ENCODE measurements around the gene MMP25.

MMP25 gene

GRCh38 chr16:3045758-3046640 lies at the start of gene MMP25:
Gene MMP25 (plus strand): TSS chr16:3046561. CDS start chr16:3046918, 357 bp downstream.
- Histone ChIP-seq H3K4me1 (ENCODE audit: control insufficient read depth, insufficient read depth, low read length) (no peaks in the 10 kb centered on the region), H3K27ac (ENCODE audit: low read depth, low read length) (no peak within 1 kb of the TSS), H3K4me3 (ENCODE audit: low read length) (peak within 1 kb of the TSS; percentile 59), H3K9ac (ENCODE audit: low read length) (no peak within 1 kb of the TSS), H3K36me3 (ENCODE audit: control insufficient read depth, insufficient read depth, low read length) (no peaks in the 10 kb centered on the region), H3K27me3 (ENCODE audit: control insufficient read depth, insufficient read depth, low read length) (peaks cover 18% of the 10 kb centered on the region)

GRCh38 chr16:2999929-3000328 lies 46.4 kb upstream of the MMP25 start:
- H3K36me3 ChIP-seq (ENCODE audit: control insufficient read depth, insufficient read depth, low read length) = no peaks in the 10 kb centered on the region
- no peak overlapping the region for H3K4me3 ChIP-seq (ENCODE audit: low read length)
- H3K4me1 ChIP-seq (ENCODE audit: control insufficient read depth, insufficient read depth, low read length) = no peaks in the 10 kb centered on the region
- no peak overlapping the region for H3K9ac ChIP-seq (ENCODE audit: low read length)
- peaks cover 3% of the 10 kb centered on the region for H3K27me3 ChIP-seq (ENCODE audit: control insufficient read depth, insufficient read depth, low read length)
- H3K27ac ChIP-seq (ENCODE audit: low read depth, low read length) = no peak overlapping the region

- Histone ChIP-seq H3K27me3 (ENCODE audit: control insufficient read depth, insufficient read depth, low read length) (peaks cover 3% of the 10 kb centered on the region), H3K4me1 (ENCODE audit: control insufficient read depth, insufficient read depth, low read length) (no peaks in the 10 kb centered on the region), H3K27ac (ENCODE audit: low read depth, low read length) (no peak overlapping the region)
These were observed 45.8 kb upstream of the MMP25 start for GRCh38 chr16:3000540-3000939.

GRCh38 chr16:3001316-3001715 lies 45.0 kb upstream of the MMP25 start:
- no peaks in the 10 kb centered on the region for H3K36me3 ChIP-seq (ENCODE audit: control insufficient read depth, insufficient read depth, low read length)
- no peak overlapping the region for H3K27ac ChIP-seq (ENCODE audit: low read depth, low read length)
- peaks cover 3% of the 10 kb centered on the region for H3K27me3 ChIP-seq (ENCODE audit: control insufficient read depth, insufficient read depth, low read length)
- no peak overlapping the region for H3K4me3 ChIP-seq (ENCODE audit: low read length)
- H3K9ac ChIP-seq (ENCODE audit: low read length) = no peak overlapping the region
- no peaks in the 10 kb centered on the region for H3K4me1 ChIP-seq (ENCODE audit: control insufficient read depth, insufficient read depth, low read length)

More at GRCh38 chr16:3000540-3000939, 45.8 kb upstream of the MMP25 start:
- Histone ChIP-seq H3K9ac (ENCODE audit: low read length) (no peak overlapping the region), H3K4me3 (ENCODE audit: low read length) (no peak overlapping the region), H3K36me3 (ENCODE audit: control insufficient read depth, insufficient read depth, low read length) (no peaks in the 10 kb centered on the region)

- H3K4me1 ChIP-seq (ENCODE audit: control insufficient read depth, insufficient read depth, low read length) = no peaks in the 10 kb centered on the region
- no peaks in the 10 kb centered on the region for H3K36me3 ChIP-seq (ENCODE audit: control insufficient read depth, insufficient read depth, low read length)
- H3K27ac ChIP-seq (ENCODE audit: low read depth, low read length) = no peak overlapping the region
- H3K27me3 ChIP-seq (ENCODE audit: control insufficient read depth, insufficient read depth, low read length) = peaks cover 7% of the 10 kb centered on the region
- H3K4me3 ChIP-seq (ENCODE audit: low read length) = no peak overlapping the region
- H3K9ac ChIP-seq (ENCODE audit: low read length) = no peak overlapping the region
These were observed 42.6 kb upstream of the MMP25 start for GRCh38 chr16:3003582-3004270.

- H3K27ac ChIP-seq (ENCODE audit: low read depth, low read length) = no peak overlapping the region
- H3K27me3 ChIP-seq (ENCODE audit: control insufficient read depth, insufficient read depth, low read length) = peaks cover 8% of the 10 kb centered on the region
- no peak overlapping the region for H3K9ac ChIP-seq (ENCODE audit: low read length)
- H3K4me1 ChIP-seq (ENCODE audit: control insufficient read depth, insufficient read depth, low read length) = no peaks in the 10 kb centered on the region
- H3K36me3 ChIP-seq (ENCODE audit: control insufficient read depth, insufficient read depth, low read length) = no peaks in the 10 kb centered on the region
- no peak overlapping the region for H3K4me3 ChIP-seq (ENCODE audit: low read length)
These were observed 42.0 kb upstream of the MMP25 start for GRCh38 chr16:3004319-3004718.

GRCh38 chr16:3004781-3005284 lies 41.5 kb upstream of the MMP25 start:
- H3K4me1 ChIP-seq (ENCODE audit: control insufficient read depth, insufficient read depth, low read length) = no peaks in the 10 kb centered on the region
- H3K4me3 ChIP-seq (ENCODE audit: low read length) = peak overlapping the region; percentile 58
- H3K27ac ChIP-seq (ENCODE audit: low read depth, low read length) = no peak overlapping the region
- H3K27me3 ChIP-seq (ENCODE audit: control insufficient read depth, insufficient read depth, low read length) = peaks cover 8% of the 10 kb centered on the region
- H3K36me3 ChIP-seq (ENCODE audit: control insufficient read depth, insufficient read depth, low read length) = no peaks in the 10 kb centered on the region
- H3K9ac ChIP-seq (ENCODE audit: low read length) = peak overlapping the region; percentile 28

- Histone ChIP-seq H3K4me1 (ENCODE audit: control insufficient read depth, insufficient read depth, low read length) (no peaks in the 10 kb centered on the region), H3K27ac (ENCODE audit: low read depth, low read length) (no peak overlapping the region), H3K9ac (ENCODE audit: low read length) (no peak overlapping the region), H3K36me3 (ENCODE audit: control insufficient read depth, insufficient read depth, low read length) (no peaks in the 10 kb centered on the region), H3K27me3 (ENCODE audit: control insufficient read depth, insufficient read depth, low read length) (peaks cover 10% of the 10 kb centered on the region), H3K4me3 (ENCODE audit: low read length) (peak overlapping the region; percentile 14)
These were observed 39.1 kb upstream of the MMP25 start for GRCh38 chr16:3007059-3007956.

- Histone ChIP-seq H3K4me1 (ENCODE audit: control insufficient read depth, insufficient read depth, low read length) (no peaks in the 10 kb centered on the region), H3K36me3 (ENCODE audit: control insufficient read depth, insufficient read depth, low read length) (no peaks in the 10 kb centered on the region), H3K27me3 (ENCODE audit: control insufficient read depth, insufficient read depth, low read length) (peaks cover 12% of the 10 kb centered on the region), H3K27ac (ENCODE audit: low read depth, low read length) (no peak overlapping the region), H3K4me3 (ENCODE audit: low read length) (peak overlapping the region; percentile 14), H3K9ac (ENCODE audit: low read length) (no peak overlapping the region)
These were observed 38.2 kb upstream of the MMP25 start for GRCh38 chr16:3007957-3008689.

- Histone ChIP-seq H3K27ac (ENCODE audit: low read depth, low read length) (no peak overlapping the region), H3K9ac (ENCODE audit: low read length) (no peak overlapping the region), H3K4me1 (ENCODE audit: control insufficient read depth, insufficient read depth, low read length) (no peaks in the 10 kb centered on the region), H3K27me3 (ENCODE audit: control insufficient read depth, insufficient read depth, low read length) (peaks cover 12% of the 10 kb centered on the region), H3K36me3 (ENCODE audit: control insufficient read depth, insufficient read depth, low read length) (no peaks in the 10 kb centered on the region), H3K4me3 (ENCODE audit: low read length) (no peak overlapping the region)
These were observed 37.7 kb upstream of the MMP25 start for GRCh38 chr16:3008690-3009037.

- Histone ChIP-seq H3K36me3 (ENCODE audit: control insufficient read depth, insufficient read depth, low read length) (no peaks in the 10 kb centered on the region), H3K27me3 (ENCODE audit: control insufficient read depth, insufficient read depth, low read length) (peaks cover 12% of the 10 kb centered on the region), H3K4me3 (ENCODE audit: low read length) (no peak overlapping the region), H3K9ac (ENCODE audit: low read length) (no peak overlapping the region), H3K4me1 (ENCODE audit: control insufficient read depth, insufficient read depth, low read length) (no peaks in the 10 kb centered on the region), H3K27ac (ENCODE audit: low read depth, low read length) (no peak overlapping the region)
These were observed 36.6 kb upstream of the MMP25 start for GRCh38 chr16:3009568-3010390.
